ENCODE data around the gene ETS1. TPM values are rescaled to one million over a fixed set of nuclear protein-coding genes. Genes with fewer than 3 reads are reported as not detected.

Gene ETS1
- total RNA-seq, 1 experiment from 2014 or later, result 1.1 TPM

DNA sequence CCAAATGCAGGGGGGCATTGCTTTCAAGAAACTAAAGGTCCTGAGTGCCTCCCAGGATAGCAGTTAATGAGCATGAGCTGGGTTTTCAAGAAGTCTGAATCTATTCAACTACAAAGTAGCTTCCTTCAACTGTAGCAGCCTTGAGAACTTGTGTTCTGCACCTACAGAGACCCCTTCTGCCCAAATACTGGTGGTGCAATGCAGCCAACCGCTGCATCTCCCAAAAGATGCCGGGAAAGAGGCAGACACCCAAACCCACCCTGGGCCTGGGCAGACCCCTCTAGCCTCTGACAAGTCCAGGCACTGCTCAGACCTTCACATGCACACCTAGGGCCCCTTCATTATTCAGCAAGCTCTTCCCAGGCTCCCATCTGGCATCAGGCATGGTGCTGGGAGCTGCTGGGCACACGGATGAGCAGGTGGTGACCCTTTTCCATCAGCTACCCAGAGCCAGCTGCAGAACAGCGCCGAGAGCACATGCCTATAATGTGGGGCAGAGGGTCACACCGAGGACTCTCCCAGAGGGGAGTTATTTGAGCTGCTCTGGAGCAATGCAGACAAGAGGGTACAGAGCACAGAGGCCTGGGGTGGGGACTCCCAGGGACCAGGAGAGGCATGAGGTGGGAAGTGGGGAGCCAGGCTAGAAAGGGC is 44.9 kb upstream of the ETS1 start:
- no peaks in the 10 kb centered on the region for H3K36me3 Mint-ChIP-seq (ENCODE audit: insufficient read depth, unreplicated experiment)
- Histone ChIP-seq H3K27me3 (replicated peaks; ENCODE audit: control insufficient read depth, insufficient read depth, low read length) (peaks cover 1% of the 10 kb centered on the region; the same call in 1 of the 2 replicates), H3K4me1 (no peaks in the 10 kb centered on the region), H3K9me3 (no peaks in the 10 kb centered on the region), H3K4me3 (ENCODE audit: low read depth, low read length) (no peak overlapping the region), H3K36me3 (ENCODE audit: control insufficient read depth, insufficient read depth, low read length) (no peaks in the 10 kb centered on the region)
- ChIA-PET POLR2A (no interaction called here), CTCF (interaction anchor here (0.6 to 2.7 kb wide), 13 partner anchors 10 to 600 kb away, joined by 3 to 22 read pairs (median 4); no protein-coding TSS in a partner anchor)
- H3K4me3 Mint-ChIP-seq (ENCODE audit: unreplicated experiment), result no peak overlapping the region
- peak; percentile 50 to 52 for DNase-seq
- intact Hi-C loops (cut with micrococcal nuclease; ENCODE audit: unreplicated experiment), result no loop called here
- TF ChIP-seq, protein P1, sequence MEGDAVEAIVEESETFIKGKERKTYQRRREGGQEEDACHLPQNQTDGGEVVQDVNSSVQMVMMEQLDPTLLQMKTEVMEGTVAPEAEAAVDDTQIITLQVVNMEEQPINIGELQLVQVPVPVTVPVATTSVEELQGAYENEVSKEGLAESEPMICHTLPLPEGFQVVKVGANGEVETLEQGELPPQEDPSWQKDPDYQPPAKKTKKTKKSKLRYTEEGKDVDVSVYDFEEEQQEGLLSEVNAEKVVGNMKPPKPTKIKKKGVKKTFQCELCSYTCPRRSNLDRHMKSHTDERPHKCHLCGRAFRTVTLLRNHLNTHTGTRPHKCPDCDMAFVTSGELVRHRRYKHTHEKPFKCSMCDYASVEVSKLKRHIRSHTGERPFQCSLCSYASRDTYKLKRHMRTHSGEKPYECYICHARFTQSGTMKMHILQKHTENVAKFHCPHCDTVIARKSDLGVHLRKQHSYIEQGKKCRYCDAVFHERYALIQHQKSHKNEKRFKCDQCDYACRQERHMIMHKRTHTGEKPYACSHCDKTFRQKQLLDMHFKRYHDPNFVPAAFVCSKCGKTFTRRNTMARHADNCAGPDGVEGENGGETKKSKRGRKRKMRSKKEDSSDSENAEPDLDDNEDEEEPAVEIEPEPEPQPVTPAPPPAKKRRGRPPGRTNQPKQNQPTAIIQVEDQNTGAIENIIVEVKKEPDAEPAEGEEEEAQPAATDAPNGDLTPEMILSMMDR (IDR thresholded peaks at IDR 0.05; ENCODE audit: insufficient read depth in 1 of 2, low read depth in 1 of 2, low read length in 1 of 2, severe bottlenecking in 1 of 2, unreplicated experiment in 1 of 2), result peak; percentile 76 to 80
- no TSS peak for BruUV-seq (replicated peaks)
- no peaks in the 10 kb centered on the region for H3K9me3 Mint-ChIP-seq (ENCODE audit: unreplicated experiment)
- no peaks in the 10 kb centered on the region for H3K4me1 Mint-ChIP-seq (ENCODE audit: low read depth, unreplicated experiment)
- no peak overlapping the region for H3K27ac Mint-ChIP-seq (ENCODE audit: unreplicated experiment)
- H3K27me3 Mint-ChIP-seq (ENCODE audit: insufficient read depth, unreplicated experiment), result peaks cover 12% of the 10 kb centered on the region

DNA sequence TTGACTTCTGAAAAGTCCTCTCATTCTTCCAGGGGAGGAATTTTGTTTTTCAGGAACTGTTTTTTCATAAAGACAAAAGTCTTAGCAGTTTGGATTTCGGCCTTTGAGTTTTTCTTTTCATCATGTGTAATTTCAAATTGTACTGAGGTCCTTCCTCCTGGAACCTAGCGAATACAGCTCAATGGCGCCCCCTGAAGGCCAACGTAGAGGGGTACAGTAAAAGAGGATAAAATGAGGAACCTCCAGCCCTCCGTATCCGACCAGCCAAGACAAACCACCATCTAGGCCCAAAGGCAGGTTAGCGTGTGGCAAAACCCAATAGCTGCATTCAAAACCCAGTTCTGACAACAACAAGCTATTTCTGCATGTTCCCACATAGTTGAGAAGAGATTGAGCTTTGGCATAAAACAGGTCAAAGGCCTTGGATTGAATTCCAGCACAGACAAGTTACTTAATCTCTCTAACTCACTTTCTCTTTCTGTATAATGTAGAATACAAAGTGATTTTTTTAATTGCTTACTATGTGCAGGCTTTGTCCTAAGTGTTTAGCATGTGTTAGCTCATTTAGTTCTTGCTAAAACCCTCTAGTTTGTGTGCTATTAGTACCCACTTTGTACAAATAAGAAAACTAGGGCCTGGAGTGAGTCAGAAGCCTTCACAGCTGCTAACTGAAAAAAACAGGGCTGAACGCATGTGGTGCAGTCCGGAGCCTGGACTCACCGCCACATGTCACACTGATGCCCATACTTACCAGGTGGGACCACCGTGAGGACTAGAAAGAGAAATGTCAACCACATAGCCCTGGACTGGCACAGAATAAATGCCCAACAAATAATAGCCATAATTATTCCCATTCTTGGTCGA is 43.2 kb upstream of the ETS1 start:
- no TSS peak for BruUV-seq (replicated peaks)
- no peaks in the 10 kb centered on the region for H3K36me3 ChIP-seq (ENCODE audit: control insufficient read depth, insufficient read depth, low read length)
- no peak overlapping the region for H3K4me3 ChIP-seq (ENCODE audit: low read depth, low read length)
- H3K4me3 Mint-ChIP-seq (ENCODE audit: unreplicated experiment), result no peak overlapping the region
- intact Hi-C loops (cut with micrococcal nuclease; ENCODE audit: unreplicated experiment), result loop anchor here (1.0 to 2.0 kb wide), 8 partner anchors 26 to 599 kb away; no protein-coding TSS in a partner anchor
- no peaks in the 10 kb centered on the region for H3K9me3 Mint-ChIP-seq (ENCODE audit: unreplicated experiment)
- H3K4me1 ChIP-seq, result no peaks in the 10 kb centered on the region
- POLR2A ChIA-PET, result no interaction called here
- no peaks in the 10 kb centered on the region for H3K36me3 Mint-ChIP-seq (ENCODE audit: insufficient read depth, unreplicated experiment)
- DNase-seq, result peak; percentile 82 to 88
- H3K27me3 ChIP-seq (replicated peaks; ENCODE audit: control insufficient read depth, insufficient read depth, low read length), result peaks cover 1% of the 10 kb centered on the region; the same call in 1 of the 2 replicates
- TF ChIP-seq, protein P1 (IDR thresholded peaks at IDR 0.05; ENCODE audit: insufficient read depth in 1 of 2, low read depth in 1 of 2, low read length in 1 of 2, severe bottlenecking in 1 of 2, unreplicated experiment in 1 of 2), result peak; percentile 96 to 97
- H3K27ac Mint-ChIP-seq (ENCODE audit: unreplicated experiment), result no peak overlapping the region
- H3K27me3 Mint-ChIP-seq (ENCODE audit: insufficient read depth, unreplicated experiment), result peaks cover 10% of the 10 kb centered on the region
- no peaks in the 10 kb centered on the region for H3K4me1 Mint-ChIP-seq (ENCODE audit: low read depth, unreplicated experiment)
- CTCF ChIA-PET, result interaction anchor here (0.5 to 2.7 kb wide), 14 partner anchors 76 to 1204 kb away, joined by 3 to 17 read pairs (median 5); no protein-coding TSS in a partner anchor
- no peaks in the 10 kb centered on the region for H3K9me3 ChIP-seq

DNA sequence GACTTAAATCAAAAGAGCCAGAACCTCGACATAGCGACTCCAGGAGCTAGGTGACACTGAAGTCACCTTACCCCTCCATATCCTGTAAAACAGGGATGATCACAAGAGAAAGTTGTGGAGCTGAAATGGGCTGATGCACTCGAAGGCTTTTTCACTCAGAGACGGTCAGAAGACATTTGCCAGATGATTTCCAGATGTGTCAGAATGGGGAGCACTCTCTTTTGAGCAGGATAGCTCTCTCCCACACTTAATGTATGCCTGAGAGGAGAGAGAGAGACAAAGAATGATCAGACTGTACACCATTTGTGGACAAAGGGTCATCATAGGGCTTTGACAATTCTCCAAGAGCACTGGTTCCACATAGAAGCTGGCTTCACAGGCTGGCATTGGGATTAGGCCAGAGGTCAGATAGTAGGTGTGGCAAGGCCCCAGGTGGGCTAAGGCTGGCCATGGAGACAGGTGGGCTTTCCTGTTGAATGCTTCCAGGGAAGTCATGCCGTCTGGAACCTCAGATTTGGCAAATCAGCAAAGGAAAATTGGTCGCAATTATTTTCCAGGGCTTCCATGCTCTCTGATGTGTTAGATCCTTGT is 42.3 kb upstream of the ETS1 start:
- intact Hi-C loops (cut with micrococcal nuclease; ENCODE audit: unreplicated experiment), result loop anchor here (1.0 to 2.0 kb wide), 9 partner anchors 25 to 598 kb away; no protein-coding TSS in a partner anchor
- Histone ChIP-seq H3K9me3 (no peaks in the 10 kb centered on the region), H3K36me3 (ENCODE audit: control insufficient read depth, insufficient read depth, low read length) (no peaks in the 10 kb centered on the region), H3K27me3 (replicated peaks; ENCODE audit: control insufficient read depth, insufficient read depth, low read length) (peaks cover 1% of the 10 kb centered on the region; the same call in 1 of the 2 replicates), H3K4me1 (no peaks in the 10 kb centered on the region), H3K4me3 (ENCODE audit: low read depth, low read length) (no peak overlapping the region)
- DNase-seq, result no peak
- Mint-ChIP-seq H3K4me1 (ENCODE audit: low read depth, unreplicated experiment) (no peaks in the 10 kb centered on the region), H3K4me3 (ENCODE audit: unreplicated experiment) (no peak overlapping the region), H3K9me3 (ENCODE audit: unreplicated experiment) (no peaks in the 10 kb centered on the region), H3K36me3 (ENCODE audit: insufficient read depth, unreplicated experiment) (no peaks in the 10 kb centered on the region), H3K27ac (ENCODE audit: unreplicated experiment) (no peak overlapping the region), H3K27me3 (ENCODE audit: insufficient read depth, unreplicated experiment) (peaks cover 12% of the 10 kb centered on the region)
- ChIA-PET CTCF (interaction anchor here (0.5 to 1.8 kb wide), 9 partner anchors 27 to 472 kb away, joined by 3 to 10 read pairs (median 5); no protein-coding TSS in a partner anchor), POLR2A (no interaction called here)
- BruUV-seq (replicated peaks), result no TSS peak
- TF ChIP-seq, protein P1 (IDR thresholded peaks at IDR 0.05; ENCODE audit: insufficient read depth in 1 of 2, low read depth in 1 of 2, low read length in 1 of 2, severe bottlenecking in 1 of 2, unreplicated experiment in 1 of 2), result no peak

Measured in Caco-2 (cell line).